Measurements from ENCODE around the gene IQGAP1. TPM values are rescaled to one million over a fixed set of nuclear protein-coding genes. Genes with fewer than 3 reads are reported as not detected.
A peak's percentile ranks its signal among the peaks of the same experiment; 100 is the strongest.

The IQGAP1 gene
- total and polyA plus RNA-seq, 2 of the 13 experiments (the other 11 are each of a cell fraction or from before 2014, with no cell fraction given) = 29.5 to 37.9 TPM

DNA sequence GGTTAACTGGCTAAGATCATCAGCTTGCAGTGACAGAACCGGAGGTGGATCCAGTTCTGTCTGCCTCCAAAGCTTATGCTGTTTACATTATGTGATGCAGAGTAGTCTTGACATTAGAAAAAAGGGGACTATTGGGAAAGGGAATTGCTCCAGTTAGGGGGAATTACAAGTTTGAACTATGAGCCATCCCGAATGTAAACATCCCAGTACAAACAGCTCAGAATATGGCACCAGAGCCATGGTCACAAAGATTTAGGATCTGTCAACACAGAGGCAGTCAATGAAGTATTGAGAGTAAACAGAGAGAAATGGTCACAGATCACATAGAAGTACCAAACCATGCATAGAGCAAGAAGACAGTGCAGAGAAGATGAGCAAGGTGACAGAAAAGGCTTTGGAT, 101.9 kb downstream of the IQGAP1 start (continued):
- TF ChIP-seq, protein P1, sequence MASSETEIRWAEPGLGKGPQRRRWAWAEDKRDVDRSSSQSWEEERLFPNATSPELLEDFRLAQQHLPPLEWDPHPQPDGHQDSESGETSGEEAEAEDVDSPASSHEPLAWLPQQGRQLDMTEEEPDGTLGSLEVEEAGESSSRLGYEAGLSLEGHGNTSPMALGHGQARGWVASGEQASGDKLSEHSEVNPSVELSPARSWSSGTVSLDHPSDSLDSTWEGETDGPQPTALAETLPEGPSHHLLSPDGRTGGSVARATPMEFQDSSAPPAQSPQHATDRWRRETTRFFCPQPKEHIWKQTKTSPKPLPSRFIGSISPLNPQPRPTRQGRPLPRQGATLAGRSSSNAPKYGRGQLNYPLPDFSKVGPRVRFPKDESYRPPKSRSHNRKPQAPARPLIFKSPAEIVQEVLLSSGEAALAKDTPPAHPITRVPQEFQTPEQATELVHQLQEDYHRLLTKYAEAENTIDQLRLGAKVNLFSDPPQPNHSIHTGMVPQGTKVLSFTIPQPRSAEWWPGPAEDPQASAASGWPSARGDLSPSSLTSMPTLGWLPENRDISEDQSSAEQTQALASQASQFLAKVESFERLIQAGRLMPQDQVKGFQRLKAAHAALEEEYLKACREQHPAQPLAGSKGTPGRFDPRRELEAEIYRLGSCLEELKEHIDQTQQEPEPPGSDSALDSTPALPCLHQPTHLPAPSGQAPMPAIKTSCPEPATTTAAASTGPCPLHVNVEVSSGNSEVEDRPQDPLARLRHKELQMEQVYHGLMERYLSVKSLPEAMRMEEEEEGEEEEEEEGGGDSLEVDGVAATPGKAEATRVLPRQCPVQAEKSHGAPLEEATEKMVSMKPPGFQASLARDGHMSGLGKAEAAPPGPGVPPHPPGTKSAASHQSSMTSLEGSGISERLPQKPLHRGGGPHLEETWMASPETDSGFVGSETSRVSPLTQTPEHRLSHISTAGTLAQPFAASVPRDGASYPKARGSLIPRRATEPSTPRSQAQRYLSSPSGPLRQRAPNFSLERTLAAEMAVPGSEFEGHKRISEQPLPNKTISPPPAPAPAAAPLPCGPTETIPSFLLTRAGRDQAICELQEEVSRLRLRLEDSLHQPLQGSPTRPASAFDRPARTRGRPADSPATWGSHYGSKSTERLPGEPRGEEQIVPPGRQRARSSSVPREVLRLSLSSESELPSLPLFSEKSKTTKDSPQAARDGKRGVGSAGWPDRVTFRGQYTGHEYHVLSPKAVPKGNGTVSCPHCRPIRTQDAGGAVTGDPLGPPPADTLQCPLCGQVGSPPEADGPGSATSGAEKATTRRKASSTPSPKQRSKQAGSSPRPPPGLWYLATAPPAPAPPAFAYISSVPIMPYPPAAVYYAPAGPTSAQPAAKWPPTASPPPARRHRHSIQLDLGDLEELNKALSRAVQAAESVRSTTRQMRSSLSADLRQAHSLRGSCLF (CRISPR knock-in tag; IDR thresholded peaks at IDR 0.05; ENCODE audit: borderline replicate concordance) = no peak
- TF ChIP-seq HOXD1 (CRISPR knock-in tag; IDR thresholded peaks at IDR 0.05) = peak; percentile 97
- TF ChIP-seq SRSF4 (IDR thresholded peaks at IDR 0.05; ENCODE audit: low read depth, low read length, poor library complexity, severe bottlenecking) = no peak
- TF ChIP-seq, protein P2, sequence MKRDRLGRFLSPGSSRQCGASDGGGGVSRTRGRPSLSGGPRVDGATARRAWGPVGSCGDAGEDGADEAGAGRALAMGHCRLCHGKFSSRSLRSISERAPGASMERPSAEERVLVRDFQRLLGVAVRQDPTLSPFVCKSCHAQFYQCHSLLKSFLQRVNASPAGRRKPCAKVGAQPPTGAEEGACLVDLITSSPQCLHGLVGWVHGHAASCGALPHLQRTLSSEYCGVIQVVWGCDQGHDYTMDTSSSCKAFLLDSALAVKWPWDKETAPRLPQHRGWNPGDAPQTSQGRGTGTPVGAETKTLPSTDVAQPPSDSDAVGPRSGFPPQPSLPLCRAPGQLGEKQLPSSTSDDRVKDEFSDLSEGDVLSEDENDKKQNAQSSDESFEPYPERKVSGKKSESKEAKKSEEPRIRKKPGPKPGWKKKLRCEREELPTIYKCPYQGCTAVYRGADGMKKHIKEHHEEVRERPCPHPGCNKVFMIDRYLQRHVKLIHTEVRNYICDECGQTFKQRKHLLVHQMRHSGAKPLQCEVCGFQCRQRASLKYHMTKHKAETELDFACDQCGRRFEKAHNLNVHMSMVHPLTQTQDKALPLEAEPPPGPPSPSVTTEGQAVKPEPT (CRISPR knock-in tag; IDR thresholded peaks at IDR 0.05; ENCODE audit: low read depth) = no peak
- no peak for TF ChIP-seq NCOA1 (CRISPR knock-in tag; IDR thresholded peaks at IDR 0.05)
- TF ChIP-seq REST (IDR thresholded peaks at IDR 0.05; ENCODE audit: borderline replicate concordance in 1 of 2, low read depth in 1 of 2, low read length in 2 of 2) = peak in 1 of 2 experiments; percentile 82; a peak in 2 of 4 replicates
- TF ChIP-seq TMF1 (CRISPR knock-in tag; IDR thresholded peaks at IDR 0.05; ENCODE audit: low read depth) = 0 out of 2 replicates have a peak, but pooled peaks have one; percentile 54
- TF ChIP-seq TAF1 (CRISPR knock-in tag; IDR thresholded peaks at IDR 0.05) = no peak
- TF ChIP-seq SAFB2 (CRISPR knock-in tag; IDR thresholded peaks at IDR 0.05; ENCODE audit: borderline replicate concordance, low read depth) = no peak; the same call in 1 of the 2 replicates
- TF ChIP-seq IRF2 (CRISPR knock-in tag; IDR thresholded peaks at IDR 0.05) = peak; percentile 87
- TF ChIP-seq, protein P3, sequence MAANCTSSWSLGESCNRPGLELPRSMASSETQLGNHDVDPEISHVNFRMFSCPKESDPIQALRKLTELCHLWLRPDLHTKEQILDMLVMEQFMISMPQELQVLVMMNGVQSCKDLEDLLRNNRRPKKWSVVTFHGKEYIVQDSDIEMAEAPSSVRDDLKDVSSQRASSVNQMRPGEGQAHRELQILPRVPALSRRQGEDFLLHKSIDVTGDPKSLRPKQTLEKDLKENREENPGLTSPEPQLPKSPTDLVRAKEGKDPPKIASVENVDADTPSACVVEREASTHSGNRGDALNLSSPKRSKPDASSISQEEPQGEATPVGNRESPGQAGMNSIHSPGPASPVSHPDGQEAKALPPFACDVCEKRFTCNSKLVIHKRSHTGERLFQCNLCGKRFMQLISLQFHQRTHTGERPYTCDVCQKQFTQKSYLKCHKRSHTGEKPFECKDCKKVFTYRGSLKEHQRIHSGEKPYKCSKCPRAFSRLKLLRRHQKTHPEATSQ (CRISPR knock-in tag; IDR thresholded peaks at IDR 0.05; ENCODE audit: borderline replicate concordance) = peak; percentile 95; the same call in 1 of the 2 replicates
- peak; percentile 36; the same call in 1 of the 2 replicates for TF ChIP-seq ZNF143 (CRISPR knock-in tag; IDR thresholded peaks at IDR 0.05)
- TF ChIP-seq SIN3A (IDR thresholded peaks at IDR 0.05; ENCODE audit: borderline replicate concordance, low read depth, low read length) = no peak
- peak; percentile 82 for TF ChIP-seq KDM4B (CRISPR knock-in tag; IDR thresholded peaks at IDR 0.05)
- TF ChIP-seq SPEN (CRISPR knock-in tag; IDR thresholded peaks at IDR 0.05; ENCODE audit: low read depth) = peak; percentile 56; the same call in 1 of the 2 replicates
- TF ChIP-seq ZNF17 (CRISPR knock-in tag; IDR thresholded peaks at IDR 0.05) = no peak
- 0 out of 2 replicates have a peak, but pooled peaks have one; percentile 71 for TF ChIP-seq TP53 (CRISPR knock-in tag; conservative IDR thresholded peaks at IDR 0.05)

Measured in HepG2 (cell line).